SK-N-SH (cell line): Measurements from ENCODE around the gene RAET1E. TPM values are rescaled to one million over a fixed set of nuclear protein-coding genes. Genes with fewer than 3 reads are reported as not detected.

Source experiments
- CTCF ChIA-PET: fragments of 300-600, 350-600 bp; formaldehyde crosslinking; extraction: SDS; loops from one replicate; lab custom pipeline; 2021; lab: Yijun Ruan, JAX
- POLR2A ChIA-PET: fragments of 350-600 bp; sonication (Branson Sonifier 250); formaldehyde crosslinking; extraction: SDS; loops from one replicate; lab custom pipeline; 2020; ENCODE audit warnings: antibody characterized with exemption, inconsistent platforms; lab: Yijun Ruan, JAX
- DNase-seq: peaks from one replicate; pipeline ENCODE4 v3.0.0; 2012
- H2AFZ ChIP-seq: fragments of 200-600 bp; sonication (generic); 2 replicates; pipeline ENCODE4 v1.8.1; 2016; ENCODE audit warnings: antibody characterized with exemption, mild to moderate bottlenecking, low read depth
- H3F3A ChIP-seq: fragments of 200-600 bp; sonication (generic); replicated peaks from 2 replicates; pipeline ENCODE3; 2016; ENCODE audit warnings: antibody characterized with exemption, mild to moderate bottlenecking; ENCODE audit not compliant: insufficient read depth
- H3K27ac ChIP-seq, 2 experiments: fragments of 200-500 bp in 1 of 2; fragments of 200-600 bp in 1 of 2; sonication (Bioruptor generic) in 1 of 2; sonication (generic), shearing (Covaris generic) in 1 of 2; 2 replicates each; pipeline versions ENCODE4 v1.5.1 to v1.6.1; 2014 to 2016; ENCODE audit warnings: low read depth in 2 of 2, inconsistent platforms in 1 of 2, low read length in 1 of 2, mild to moderate bottlenecking in 1 of 2, mixed read lengths in 1 of 2
- H3K27me3 ChIP-seq: fragments of 200-600 bp; sonication (generic), shearing (Covaris generic); 2 replicates; pipeline ENCODE4 v1.6.1; 2016; ENCODE audit warnings: mixed run types; ENCODE audit not compliant: insufficient read depth
- H3K36me3 ChIP-seq, 2 experiments: fragments of 200-500 bp in 1 of 2; fragments of 200-600 bp in 1 of 2; sonication (Bioruptor generic) in 1 of 2; sonication (generic) in 1 of 2; replicated peaks in 1 of 2; 2 replicates each; pipeline versions ENCODE3 to v1.5.1; 2014 to 2016; ENCODE audit warnings: low read length in 1 of 2, mild to moderate bottlenecking in 1 of 2; ENCODE audit not compliant: insufficient read depth in 2 of 2, control insufficient read depth in 1 of 2
- H3K4me1 ChIP-seq, 2 experiments: fragments of 200-500 bp in 1 of 2; fragments of 200-600 bp in 1 of 2; sonication (Bioruptor generic) in 1 of 2; sonication (generic), shearing (Covaris generic) in 1 of 2; 2 replicates each; pipeline versions ENCODE4 v1.5.1 to v1.6.1; 2014 to 2016; ENCODE audit warnings: low read depth in 1 of 2, low read length in 1 of 2, mixed run types in 1 of 2; ENCODE audit not compliant: insufficient read depth in 2 of 2, control insufficient read depth in 1 of 2
- H3K4me2 ChIP-seq: fragments of 200-600 bp; sonication (generic), shearing (Covaris generic); 2 replicates; pipeline ENCODE4 v1.6.1; 2017; ENCODE audit warnings: mixed run types
- H3K4me3 ChIP-seq, 2 experiments: fragments of 200-500 bp in 1 of 2; fragments of 200-600 bp in 1 of 2; sonication (Bioruptor generic) in 1 of 2; sonication (generic), shearing (Covaris generic) in 1 of 2; 2 replicates each; pipeline versions ENCODE4 v1.5.1 to v1.8.1; 2014 to 2016; ENCODE audit warnings: low read depth in 2 of 2, inconsistent platforms in 1 of 2, low read length in 1 of 2, mild to moderate bottlenecking in 1 of 2, mixed read lengths in 1 of 2, moderate library complexity in 1 of 2
- H3K79me2 ChIP-seq: fragments of 200-600 bp; sonication (generic); 2 replicates; pipeline ENCODE4 v1.8.1; 2017; ENCODE audit warnings: mild to moderate bottlenecking; ENCODE audit not compliant: insufficient read depth
- H3K9ac ChIP-seq: fragments of 200-600 bp; sonication (generic); 2 replicates; pipeline ENCODE4 v1.6.1; 2017; ENCODE audit warnings: mixed run types
- H3K9me2 ChIP-seq: fragments of 200-600 bp; sonication (generic); 2 replicates; pipeline ENCODE4 v1.6.1; 2017; ENCODE audit warnings: mixed run types
- H3K9me3 ChIP-seq: fragments of 200-600 bp; sonication (generic); 2 replicates; pipeline ENCODE4 v1.6.1; 2017; ENCODE audit warnings: mixed run types, mild to moderate bottlenecking, moderate library complexity
- H4K20me1 ChIP-seq: fragments of 200-600 bp; sonication (generic); 2 replicates; pipeline ENCODE4 v1.6.1; 2017; ENCODE audit warnings: mild to moderate bottlenecking, mixed run types; ENCODE audit not compliant: insufficient read depth
- ELF1 ChIP-seq: IDR thresholded peaks from 2 replicates; pipeline ENCODE4 v1.4.0; 2012
- EP300 ChIP-seq, 2 experiments: IDR thresholded peaks; 2 replicates each; pipeline versions ENCODE4 v1.4.0 to v1.6.1; 2012; ENCODE audit warnings: borderline replicate concordance in 1 of 2, low read depth in 1 of 2, low read length in 1 of 2
- FOSL2 ChIP-seq: IDR thresholded peaks from 2 replicates; pipeline ENCODE4 v1.4.0; 2012; ENCODE audit warnings: low read depth, mild to moderate bottlenecking, moderate library complexity, borderline replicate concordance
- FOXJ3 ChIP-seq: sonication (generic); formaldehyde crosslinking; IDR thresholded peaks from 2 replicates; pipeline ENCODE4 v1.5.1; 2020; ENCODE audit warnings: mild to moderate bottlenecking, missing genetic modification reagents
- FOXM1 ChIP-seq: IDR thresholded peaks from 2 replicates; pipeline ENCODE4 v1.4.0; 2012; ENCODE audit warnings: low read depth, mild to moderate bottlenecking
- GATA2 ChIP-seq: sonication (generic); formaldehyde crosslinking; IDR thresholded peaks from 2 replicates; pipeline ENCODE4 v1.5.0; 2020; ENCODE audit warnings: mild to moderate bottlenecking, missing genetic modification reagents
- JUND ChIP-seq: IDR thresholded peaks from 2 replicates; pipeline ENCODE4 v1.4.0; 2012
- MXI1 ChIP-seq: IDR thresholded peaks from 2 replicates; pipeline ENCODE4 v1.6.1; 2012; ENCODE audit warnings: mild to moderate bottlenecking, low read depth, low read length, improper control_type of control experiment
- NFIC ChIP-seq: IDR thresholded peaks from 2 replicates; pipeline ENCODE4 v1.4.0; 2012; ENCODE audit warnings: borderline replicate concordance
- NRF1 ChIP-seq: IDR thresholded peaks from 2 replicates; pipeline ENCODE4 v1.6.1; 2012; ENCODE audit warnings: low read depth, mild to moderate bottlenecking, low read length
- RAD21 ChIP-seq: IDR thresholded peaks from 2 replicates; pipeline ENCODE4 v1.6.1; 2012; ENCODE audit warnings: mild to moderate bottlenecking, low read length
- SIN3A ChIP-seq: IDR thresholded peaks from 2 replicates; pipeline ENCODE4 v1.6.1; 2012; ENCODE audit warnings: low read depth, mild to moderate bottlenecking, low read length, moderate library complexity, borderline replicate concordance
- SMC3 ChIP-seq: IDR thresholded peaks from 2 replicates; pipeline ENCODE4 v1.6.1; 2012; ENCODE audit warnings: low read depth, low read length, improper control_type of control experiment
- TAF1 ChIP-seq: IDR thresholded peaks from 2 replicates; pipeline ENCODE4 v1.6.1; 2012; ENCODE audit warnings: low read depth, mild to moderate bottlenecking, low read length, moderate library complexity, borderline replicate concordance
- TCF12 ChIP-seq: IDR thresholded peaks from 2 replicates; pipeline ENCODE4 v1.4.0; 2012
- TEAD4 ChIP-seq: IDR thresholded peaks from 2 replicates; pipeline ENCODE4 v1.4.0; 2012; ENCODE audit warnings: mild to moderate bottlenecking, borderline replicate concordance; ENCODE audit not compliant: insufficient read depth
- WGBS: methylation state at CpG from one replicate; pipeline ENCODE4 v1.1.6; 2017; ENCODE audit warnings: low lambda C conversion rate; 5-methylcytosine and 5-hydroxymethylcytosine counted together
- polyA plus RNA-seq, 3 experiments: library from polyadenylated mRNA; depleted of rRNA; stranded (reverse); fragments of >200 nt; gene quantifications; 2 replicates each; pipeline ENCODE4 v1.2.3, GENCODE V29; 2012
- TF ChIP-seq, protein P1 (sequence below): IDR thresholded peaks from 2 replicates; pipeline ENCODE4; 2012
- TF ChIP-seq, protein P2 (sequence below): fragments of 150-350 bp; IDR thresholded peaks from 2 replicates; pipeline ENCODE4 v1.6.1; 2016; ENCODE audit warnings: mild to moderate bottlenecking, low read depth, low read length
- TF ChIP-seq, protein P3 (sequence below): fragments of 150-350 bp; IDR thresholded peaks from 2 replicates; pipeline ENCODE4 v1.6.1; 2017; ENCODE audit warnings: antibody characterized with exemption, low read length, low read depth, borderline replicate concordance

Gene RAET1E
- polyA plus RNA-seq, 1 of the 3 experiments (the other 2 are of a cell fraction) = 0.15 TPM

DNA sequence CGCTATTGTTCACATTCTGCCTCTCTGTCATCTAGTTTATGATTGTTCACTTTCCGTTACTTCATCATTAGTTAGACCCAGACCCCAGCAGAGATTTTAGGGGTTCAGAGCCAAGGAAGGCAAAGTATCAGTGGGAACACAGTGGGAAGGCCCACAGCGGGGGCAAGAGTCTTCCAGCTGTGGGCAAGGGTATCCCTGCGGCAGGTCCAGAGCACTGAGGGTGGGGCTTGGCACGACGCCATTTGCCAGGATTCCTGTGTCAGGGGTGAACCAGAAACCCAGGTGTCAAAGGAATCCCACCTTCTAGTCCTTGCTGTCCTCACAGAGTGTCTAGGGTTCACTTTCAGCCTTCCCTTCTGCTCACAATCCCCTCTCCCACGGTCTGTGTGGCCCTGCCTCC is 13.3 kb downstream of the RAET1E start:
- H4K20me1 ChIP-seq = no peaks in the 10 kb centered on the region
- no peaks in the 10 kb centered on the region for H3K9me2 ChIP-seq
- H3K4me3 ChIP-seq = no peak overlapping the region
- no peaks in the 10 kb centered on the region for H3K27me3 ChIP-seq
- H3K79me2 ChIP-seq = no peaks in the 10 kb centered on the region
- no peak for DNase-seq
- no peaks in the 10 kb centered on the region for H3F3A ChIP-seq
- H3K4me2 ChIP-seq = no peak overlapping the region
- H3K9ac ChIP-seq = no peak overlapping the region
- H2AFZ ChIP-seq = no peak overlapping the region
- H3K4me1 ChIP-seq = no peaks in the 10 kb centered on the region
- no peaks in the 10 kb centered on the region for H3K9me3 ChIP-seq
- WGBS = 82% methylated on average over 5 of the region's 7 CpGs
- TF ChIP-seq JUND = no peak
- TF ChIP-seq FOXM1 = no peak
- no peak for TF ChIP-seq SMC3
- no peak for TF ChIP-seq SIN3A
- TF ChIP-seq ELF1 = no peak
- no peak for TF ChIP-seq FOXJ3 (CRISPR knock-in tag)
- TF ChIP-seq, protein P1, sequence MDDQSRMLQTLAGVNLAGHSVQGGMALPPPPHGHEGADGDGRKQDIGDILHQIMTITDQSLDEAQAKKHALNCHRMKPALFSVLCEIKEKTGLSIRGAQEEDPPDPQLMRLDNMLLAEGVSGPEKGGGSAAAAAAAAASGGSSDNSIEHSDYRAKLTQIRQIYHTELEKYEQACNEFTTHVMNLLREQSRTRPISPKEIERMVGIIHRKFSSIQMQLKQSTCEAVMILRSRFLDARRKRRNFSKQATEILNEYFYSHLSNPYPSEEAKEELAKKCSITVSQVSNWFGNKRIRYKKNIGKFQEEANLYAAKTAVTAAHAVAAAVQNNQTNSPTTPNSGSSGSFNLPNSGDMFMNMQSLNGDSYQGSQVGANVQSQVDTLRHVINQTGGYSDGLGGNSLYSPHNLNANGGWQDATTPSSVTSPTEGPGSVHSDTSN = no peak
- TF ChIP-seq NFIC = no peak
- TF ChIP-seq TAF1 = no peak
- TF ChIP-seq, protein P2, sequence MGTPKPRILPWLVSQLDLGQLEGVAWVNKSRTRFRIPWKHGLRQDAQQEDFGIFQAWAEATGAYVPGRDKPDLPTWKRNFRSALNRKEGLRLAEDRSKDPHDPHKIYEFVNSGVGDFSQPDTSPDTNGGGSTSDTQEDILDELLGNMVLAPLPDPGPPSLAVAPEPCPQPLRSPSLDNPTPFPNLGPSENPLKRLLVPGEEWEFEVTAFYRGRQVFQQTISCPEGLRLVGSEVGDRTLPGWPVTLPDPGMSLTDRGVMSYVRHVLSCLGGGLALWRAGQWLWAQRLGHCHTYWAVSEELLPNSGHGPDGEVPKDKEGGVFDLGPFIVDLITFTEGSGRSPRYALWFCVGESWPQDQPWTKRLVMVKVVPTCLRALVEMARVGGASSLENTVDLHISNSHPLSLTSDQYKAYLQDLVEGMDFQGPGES = no peak
- no peak for TF ChIP-seq TEAD4
- no peak for TF ChIP-seq MXI1
- TF ChIP-seq FOSL2 = no peak
- no peak for TF ChIP-seq GATA2 (CRISPR knock-in tag)
- no peak for TF ChIP-seq EP300 (IDR thresholded peaks at IDR 0.05; ENCODE audit: borderline replicate concordance in 1 of 2, low read depth in 1 of 2, low read length in 1 of 2)
- TF ChIP-seq TCF12 = no peak
- TF ChIP-seq RAD21 = no peak
- TF ChIP-seq, protein P3, sequence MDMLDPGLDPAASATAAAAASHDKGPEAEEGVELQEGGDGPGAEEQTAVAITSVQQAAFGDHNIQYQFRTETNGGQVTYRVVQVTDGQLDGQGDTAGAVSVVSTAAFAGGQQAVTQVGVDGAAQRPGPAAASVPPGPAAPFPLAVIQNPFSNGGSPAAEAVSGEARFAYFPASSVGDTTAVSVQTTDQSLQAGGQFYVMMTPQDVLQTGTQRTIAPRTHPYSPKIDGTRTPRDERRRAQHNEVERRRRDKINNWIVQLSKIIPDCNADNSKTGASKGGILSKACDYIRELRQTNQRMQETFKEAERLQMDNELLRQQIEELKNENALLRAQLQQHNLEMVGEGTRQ = no peak
- TF ChIP-seq NRF1 = no peak
- H3K27ac ChIP-seq = no peak overlapping the region
- H3K36me3 ChIP-seq = no peaks in the 10 kb centered on the region
- ChIA-PET CTCF (no interaction called here), POLR2A (no interaction called here)
